HCT116 (cell line): ENCODE results near the gene SERPIND1. TPM values are rescaled to one million over a fixed set of nuclear protein-coding genes. Genes with fewer than 3 reads are reported as not detected.

Experiments used
- ATAC-seq: fragments of 200-7000 bp; cut with Tn5 transposase; 2 replicates; pipeline ENCODE4 v1.9.1; 2020; ENCODE audit warnings: mild to moderate bottlenecking, moderate library complexity
- BruUV-seq: library from RNA; stranded (reverse); fragments of 400-500 nt; replicated peaks from 2 replicates; lab custom pipeline; 2021; lab: Mats Ljungman, UMichigan
- CTCF ChIA-PET: fragments of 300-600 bp; sonication (Branson Sonifier 250); formaldehyde crosslinking; loops from one replicate; lab custom pipeline; 2021; ENCODE audit warnings: antibody characterized with exemption; lab: Charles Lee
- POLR2A ChIA-PET: fragments of 300-600, 350-600 bp; sonication (Branson Sonifier 250); formaldehyde crosslinking; loops from one replicate; lab custom pipeline; 2021; ENCODE audit warnings: antibody characterized with exemption; lab: Charles Lee
- RAD21 ChIA-PET, 2 experiments: fragments of 300-600 bp; sonication (Branson Sonifier 250); formaldehyde crosslinking; loops; one replicate each; lab custom pipeline; 2023; ENCODE audit warnings: low total read pairs in 2 of 2; ENCODE audit not compliant: uncharacterized antibody in 2 of 2, unreplicated experiment in 2 of 2, low non-redundant PET in 1 of 2; lab: Charles Lee
- DNase-seq: peaks from one replicate; pipeline ENCODE4 v3.0.0-alpha.2; 2010; ENCODE audit warnings: low read depth, low spot score
- H2AFZ ChIP-seq: fragments of 200-600 bp; shearing (Covaris generic), sonication (generic); 2 replicates; pipeline ENCODE4 v1.6.1; 2017; ENCODE audit warnings: low read depth, mixed run types, mixed read lengths, antibody characterized with exemption, low read length; ENCODE audit not compliant: poor library complexity, severe bottlenecking
- H3K27ac ChIP-seq: 2 replicates; pipeline ENCODE4 v1.5.1; 2012; ENCODE audit warnings: low read depth, low read length
- H3K27me3 ChIP-seq: fragments of 200-600 bp; sonication (generic); 2 replicates; pipeline ENCODE4 v1.6.1; 2016; ENCODE audit warnings: mixed run types, low read length, mixed read lengths; ENCODE audit not compliant: insufficient read depth
- H3K36me3 ChIP-seq, 2 experiments: fragments of 200-500 bp in 1 of 2; fragments of 200-600 bp in 1 of 2; sonication (Bioruptor generic) in 1 of 2; sonication (generic) in 1 of 2; 2 replicates each; pipeline versions ENCODE4 v1.5.1 to v1.6.1; 2014 to 2016; ENCODE audit warnings: low read length in 2 of 2, inconsistent platforms in 1 of 2, mixed read lengths in 1 of 2, mixed run types in 1 of 2; ENCODE audit not compliant: insufficient read depth in 2 of 2, control insufficient read depth in 1 of 2
- H3K4me1 ChIP-seq, 2 experiments: fragments of 200-600 bp in 1 of 2; sonication (generic) in 1 of 2; 2 replicates each; pipeline versions ENCODE4 v1.5.1 to v1.6.1; 2012 to 2017; ENCODE audit warnings: low read length in 2 of 2, inconsistent platforms in 1 of 2, mild to moderate bottlenecking in 1 of 2, mixed read lengths in 1 of 2, mixed run types in 1 of 2, moderate library complexity in 1 of 2; ENCODE audit not compliant: insufficient read depth in 2 of 2, control insufficient read depth in 1 of 2
- H3K4me2 ChIP-seq: fragments of 200-600 bp; sonication (generic); 2 replicates; pipeline ENCODE4 v1.6.1; 2017; ENCODE audit warnings: mixed run types, low read length, mixed read lengths
- H3K4me3 ChIP-seq, 2 experiments: fragments of 200-600 bp in 1 of 2; sonication (generic) in 1 of 2; replicated peaks in 1 of 2; 2 replicates each; pipeline ENCODE4 v1.5.1; 2011 to 2016; ENCODE audit warnings: low read length in 2 of 2, control low read depth in 1 of 2, low read depth in 1 of 2, mild to moderate bottlenecking in 1 of 2, mixed read lengths in 1 of 2, mixed run types in 1 of 2
- H3K79me2 ChIP-seq: fragments of 200-600 bp; sonication (generic); 2 replicates; pipeline ENCODE4 v1.6.1; 2017; ENCODE audit warnings: mild to moderate bottlenecking, mixed run types, low read length, moderate library complexity, mixed read lengths; ENCODE audit not compliant: insufficient read depth
- H3K9ac ChIP-seq: fragments of 200-600 bp; sonication (generic); 2 replicates; pipeline ENCODE4 v1.6.1; 2016; ENCODE audit warnings: low read length, mixed read lengths
- H3K9me2 ChIP-seq: fragments of 200-600 bp; sonication (generic), shearing (Covaris generic); 2 replicates; pipeline ENCODE4 v1.6.1; 2017; ENCODE audit warnings: mixed run types, mild to moderate bottlenecking, moderate library complexity; ENCODE audit not compliant: insufficient read depth
- H3K9me3 ChIP-seq, 2 experiments: fragments of 200-500 bp in 1 of 2; fragments of 200-600 bp in 1 of 2; sonication (Bioruptor generic) in 1 of 2; sonication (generic) in 1 of 2; 2 replicates each; pipeline ENCODE4 v1.6.1; 2014 to 2017; ENCODE audit warnings: low read length in 2 of 2, mixed read lengths in 2 of 2, inconsistent platforms in 1 of 2, low read depth in 1 of 2, mild to moderate bottlenecking in 1 of 2, mixed run types in 1 of 2, moderate library complexity in 1 of 2; ENCODE audit not compliant: control insufficient read depth in 1 of 2, insufficient read depth in 1 of 2
- H4K20me1 ChIP-seq: fragments of 200-600 bp; sonication (generic), shearing (Covaris generic); 2 replicates; pipeline ENCODE4 v1.6.1; 2017; ENCODE audit warnings: mixed run types, mild to moderate bottlenecking, moderate library complexity; ENCODE audit not compliant: insufficient read depth
- CEBPB ChIP-seq: IDR thresholded peaks from 2 replicates; pipeline ENCODE4 v1.6.1; 2012; ENCODE audit warnings: low read depth
- EZH2 ChIP-seq: fragments of 200-600 bp; sonication (generic); IDR thresholded peaks from 2 replicates; pipeline ENCODE4 v1.6.1; 2017; ENCODE audit warnings: antibody characterized with exemption, mixed run types
- JUND ChIP-seq: IDR thresholded peaks from 2 replicates; pipeline ENCODE4 v1.6.1; 2012
- POLR2A ChIP-seq: IDR thresholded peaks from 2 replicates; pipeline ENCODE4 v1.7.0; 2011; ENCODE audit warnings: borderline replicate concordance; ENCODE audit not compliant: insufficient read depth, insufficient read length; ENCODE audit errors: extremely low read depth
- POLR2AphosphoS5 ChIP-seq: IDR thresholded peaks from 2 replicates; pipeline ENCODE4 v1.6.1; 2011; ENCODE audit warnings: mild to moderate bottlenecking, low read depth, low read length, moderate library complexity
- SP1 ChIP-seq: IDR thresholded peaks from 2 replicates; pipeline ENCODE4 v1.6.1; 2012; ENCODE audit warnings: low read depth
- SRF ChIP-seq: IDR thresholded peaks from 2 replicates; pipeline ENCODE4 v1.6.1; 2012; ENCODE audit warnings: low read depth
- TCF7L2 ChIP-seq: IDR thresholded peaks from 2 replicates; pipeline ENCODE4 v1.7.0; 2011; ENCODE audit warnings: borderline replicate concordance, inconsistent platforms; ENCODE audit not compliant: insufficient read depth, insufficient read length; ENCODE audit errors: extremely low read depth
- ZFX ChIP-seq: fragments of 450-650 bp; IDR thresholded peaks from 2 replicates; pipeline ENCODE4 v1.6.1; 2017
- intact Hi-C: fragments of 100-400 bp; cut with micrococcal nuclease; formaldehyde crosslinking; loops from 2 replicates; pipeline ENCODE4 v1.10.0; 2022
- total RNA-seq: library from RNA; stranded (reverse); gene quantifications from one replicate; pipeline ENCODE4 v1.2.1, GENCODE V29; 2021; ENCODE audit not compliant: unreplicated experiment
- TF ChIP-seq, protein P1 (sequence below): IDR thresholded peaks from 2 replicates; pipeline ENCODE4 v1.6.1; 2012; ENCODE audit warnings: low read depth
- TF ChIP-seq, protein P2 (sequence below): IDR thresholded peaks from 2 replicates; pipeline ENCODE4 v1.6.1; 2012
- TF ChIP-seq, protein P3 (sequence below): IDR thresholded peaks from 2 replicates; pipeline ENCODE4 v1.6.1; 2011; ENCODE audit warnings: mild to moderate bottlenecking, low read length, moderate library complexity; ENCODE audit not compliant: insufficient replicate concordance; ENCODE audit errors: extremely low read depth
- TF ChIP-seq, protein P4 (sequence below), 3 experiments: fragments of 200-600 bp in 1 of 3; sonication (generic) in 1 of 3; IDR thresholded peaks in 2 of 3; conservative IDR thresholded peaks in 1 of 3; 2 replicates each; pipeline ENCODE4 v1.5.1; 2012 to 2017; ENCODE audit warnings: low read depth in 2 of 3, low read length in 2 of 3, antibody characterized with exemption in 1 of 3, borderline replicate concordance in 1 of 3, control low read depth in 1 of 3, mild to moderate bottlenecking in 1 of 3, mixed read lengths in 1 of 3, mixed run types in 1 of 3, moderate library complexity in 1 of 3; ENCODE audit not compliant: insufficient read depth in 1 of 3

Gene SERPIND1
- total RNA-seq, 1 experiment from 2014 or later: 0.25 TPM

- peaks cover 5 to 13% of the 10 kb centered on the region in 2 experiments; a peak in 2 of 4 replicates for H3K36me3 ChIP-seq
- intact Hi-C loops: no loop called here
- H4K20me1 ChIP-seq: no peaks in the 10 kb centered on the region
- no peaks in the 10 kb centered on the region for H3K9me2 ChIP-seq
- POLR2A ChIA-PET: no interaction called here
- no peaks in the 10 kb centered on the region for H3K4me1 ChIP-seq
- no peak for ATAC-seq
- TF ChIP-seq TCF7L2: no peak
- no peak for TF ChIP-seq ZFX
- no peak for TF ChIP-seq EZH2
- TF ChIP-seq, protein P1, sequence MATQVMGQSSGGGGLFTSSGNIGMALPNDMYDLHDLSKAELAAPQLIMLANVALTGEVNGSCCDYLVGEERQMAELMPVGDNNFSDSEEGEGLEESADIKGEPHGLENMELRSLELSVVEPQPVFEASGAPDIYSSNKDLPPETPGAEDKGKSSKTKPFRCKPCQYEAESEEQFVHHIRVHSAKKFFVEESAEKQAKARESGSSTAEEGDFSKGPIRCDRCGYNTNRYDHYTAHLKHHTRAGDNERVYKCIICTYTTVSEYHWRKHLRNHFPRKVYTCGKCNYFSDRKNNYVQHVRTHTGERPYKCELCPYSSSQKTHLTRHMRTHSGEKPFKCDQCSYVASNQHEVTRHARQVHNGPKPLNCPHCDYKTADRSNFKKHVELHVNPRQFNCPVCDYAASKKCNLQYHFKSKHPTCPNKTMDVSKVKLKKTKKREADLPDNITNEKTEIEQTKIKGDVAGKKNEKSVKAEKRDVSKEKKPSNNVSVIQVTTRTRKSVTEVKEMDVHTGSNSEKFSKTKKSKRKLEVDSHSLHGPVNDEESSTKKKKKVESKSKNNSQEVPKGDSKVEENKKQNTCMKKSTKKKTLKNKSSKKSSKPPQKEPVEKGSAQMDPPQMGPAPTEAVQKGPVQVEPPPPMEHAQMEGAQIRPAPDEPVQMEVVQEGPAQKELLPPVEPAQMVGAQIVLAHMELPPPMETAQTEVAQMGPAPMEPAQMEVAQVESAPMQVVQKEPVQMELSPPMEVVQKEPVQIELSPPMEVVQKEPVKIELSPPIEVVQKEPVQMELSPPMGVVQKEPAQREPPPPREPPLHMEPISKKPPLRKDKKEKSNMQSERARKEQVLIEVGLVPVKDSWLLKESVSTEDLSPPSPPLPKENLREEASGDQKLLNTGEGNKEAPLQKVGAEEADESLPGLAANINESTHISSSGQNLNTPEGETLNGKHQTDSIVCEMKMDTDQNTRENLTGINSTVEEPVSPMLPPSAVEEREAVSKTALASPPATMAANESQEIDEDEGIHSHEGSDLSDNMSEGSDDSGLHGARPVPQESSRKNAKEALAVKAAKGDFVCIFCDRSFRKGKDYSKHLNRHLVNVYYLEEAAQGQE: no peak
- TF ChIP-seq, protein P2, sequence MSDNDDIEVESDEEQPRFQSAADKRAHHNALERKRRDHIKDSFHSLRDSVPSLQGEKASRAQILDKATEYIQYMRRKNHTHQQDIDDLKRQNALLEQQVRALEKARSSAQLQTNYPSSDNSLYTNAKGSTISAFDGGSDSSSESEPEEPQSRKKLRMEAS: no peak
- no peak for TF ChIP-seq SP1
- TF ChIP-seq POLR2A: no peak
- no peak for TF ChIP-seq JUND
- TF ChIP-seq POLR2AphosphoS5: no peak
- TF ChIP-seq, protein P3, sequence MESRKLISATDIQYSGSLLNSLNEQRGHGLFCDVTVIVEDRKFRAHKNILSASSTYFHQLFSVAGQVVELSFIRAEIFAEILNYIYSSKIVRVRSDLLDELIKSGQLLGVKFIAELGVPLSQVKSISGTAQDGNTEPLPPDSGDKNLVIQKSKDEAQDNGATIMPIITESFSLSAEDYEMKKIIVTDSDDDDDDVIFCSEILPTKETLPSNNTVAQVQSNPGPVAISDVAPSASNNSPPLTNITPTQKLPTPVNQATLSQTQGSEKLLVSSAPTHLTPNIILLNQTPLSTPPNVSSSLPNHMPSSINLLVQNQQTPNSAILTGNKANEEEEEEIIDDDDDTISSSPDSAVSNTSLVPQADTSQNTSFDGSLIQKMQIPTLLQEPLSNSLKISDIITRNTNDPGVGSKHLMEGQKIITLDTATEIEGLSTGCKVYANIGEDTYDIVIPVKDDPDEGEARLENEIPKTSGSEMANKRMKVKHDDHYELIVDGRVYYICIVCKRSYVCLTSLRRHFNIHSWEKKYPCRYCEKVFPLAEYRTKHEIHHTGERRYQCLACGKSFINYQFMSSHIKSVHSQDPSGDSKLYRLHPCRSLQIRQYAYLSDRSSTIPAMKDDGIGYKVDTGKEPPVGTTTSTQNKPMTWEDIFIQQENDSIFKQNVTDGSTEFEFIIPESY: no peak
- TF ChIP-seq SRF: no peak
- TF ChIP-seq CEBPB: no peak
- TF ChIP-seq, protein P4, sequence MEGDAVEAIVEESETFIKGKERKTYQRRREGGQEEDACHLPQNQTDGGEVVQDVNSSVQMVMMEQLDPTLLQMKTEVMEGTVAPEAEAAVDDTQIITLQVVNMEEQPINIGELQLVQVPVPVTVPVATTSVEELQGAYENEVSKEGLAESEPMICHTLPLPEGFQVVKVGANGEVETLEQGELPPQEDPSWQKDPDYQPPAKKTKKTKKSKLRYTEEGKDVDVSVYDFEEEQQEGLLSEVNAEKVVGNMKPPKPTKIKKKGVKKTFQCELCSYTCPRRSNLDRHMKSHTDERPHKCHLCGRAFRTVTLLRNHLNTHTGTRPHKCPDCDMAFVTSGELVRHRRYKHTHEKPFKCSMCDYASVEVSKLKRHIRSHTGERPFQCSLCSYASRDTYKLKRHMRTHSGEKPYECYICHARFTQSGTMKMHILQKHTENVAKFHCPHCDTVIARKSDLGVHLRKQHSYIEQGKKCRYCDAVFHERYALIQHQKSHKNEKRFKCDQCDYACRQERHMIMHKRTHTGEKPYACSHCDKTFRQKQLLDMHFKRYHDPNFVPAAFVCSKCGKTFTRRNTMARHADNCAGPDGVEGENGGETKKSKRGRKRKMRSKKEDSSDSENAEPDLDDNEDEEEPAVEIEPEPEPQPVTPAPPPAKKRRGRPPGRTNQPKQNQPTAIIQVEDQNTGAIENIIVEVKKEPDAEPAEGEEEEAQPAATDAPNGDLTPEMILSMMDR (IDR thresholded peaks at IDR 0.05 in 2 of 3, conservative IDR thresholded peaks at IDR 0.05 in 1 of 3; ENCODE audit: borderline replicate concordance in 1 of 3, insufficient read depth in 1 of 3, low read depth in 2 of 3, low read length in 2 of 3): no peak
- no peak overlapping the region for H3K4me3 ChIP-seq
- CTCF ChIA-PET: interaction anchor here (0.6 kb wide), 1 partner anchor 149 kb away, joined by 3 read pairs; no protein-coding TSS in a partner anchor
- H3K4me2 ChIP-seq: no peak overlapping the region
- RAD21 ChIA-PET: no interaction called here
- no peaks in the 10 kb centered on the region for H3K27me3 ChIP-seq
- BruUV-seq: no TSS peak
- no peak overlapping the region for H3K27ac ChIP-seq
- DNase-seq: no peak
- H3K9me3 ChIP-seq: no peaks in the 10 kb centered on the region
- H3K9ac ChIP-seq: no peak overlapping the region
- H2AFZ ChIP-seq: no peak overlapping the region
- H3K79me2 ChIP-seq: no peaks in the 10 kb centered on the region
These were observed 20.9 kb downstream of the SERPIND1 start for GRCh38 chr22:20794650-20795413.
